OCI-LY1 (cell line): ENCODE results near the gene YLPM1.

Experiments used
- CTCF ChIP-seq: fragments of 200-600 bp; sonication (generic), shearing (Covaris generic); IDR thresholded peaks from 2 replicates; pipeline ENCODE4 v1.5.1; 2017; ENCODE audit warnings: mild to moderate bottlenecking, antibody characterized with exemption, low read length, moderate library complexity, mixed read lengths
- EZH2 ChIP-seq: fragments of 200-600 bp; sonication (generic), shearing (Covaris generic); IDR thresholded peaks from 2 replicates; pipeline ENCODE4 v1.8.0; 2017; ENCODE audit warnings: borderline replicate concordance, mixed run types, mild to moderate bottlenecking, antibody characterized with exemption, low read length, moderate library complexity, mixed read lengths

DNA sequence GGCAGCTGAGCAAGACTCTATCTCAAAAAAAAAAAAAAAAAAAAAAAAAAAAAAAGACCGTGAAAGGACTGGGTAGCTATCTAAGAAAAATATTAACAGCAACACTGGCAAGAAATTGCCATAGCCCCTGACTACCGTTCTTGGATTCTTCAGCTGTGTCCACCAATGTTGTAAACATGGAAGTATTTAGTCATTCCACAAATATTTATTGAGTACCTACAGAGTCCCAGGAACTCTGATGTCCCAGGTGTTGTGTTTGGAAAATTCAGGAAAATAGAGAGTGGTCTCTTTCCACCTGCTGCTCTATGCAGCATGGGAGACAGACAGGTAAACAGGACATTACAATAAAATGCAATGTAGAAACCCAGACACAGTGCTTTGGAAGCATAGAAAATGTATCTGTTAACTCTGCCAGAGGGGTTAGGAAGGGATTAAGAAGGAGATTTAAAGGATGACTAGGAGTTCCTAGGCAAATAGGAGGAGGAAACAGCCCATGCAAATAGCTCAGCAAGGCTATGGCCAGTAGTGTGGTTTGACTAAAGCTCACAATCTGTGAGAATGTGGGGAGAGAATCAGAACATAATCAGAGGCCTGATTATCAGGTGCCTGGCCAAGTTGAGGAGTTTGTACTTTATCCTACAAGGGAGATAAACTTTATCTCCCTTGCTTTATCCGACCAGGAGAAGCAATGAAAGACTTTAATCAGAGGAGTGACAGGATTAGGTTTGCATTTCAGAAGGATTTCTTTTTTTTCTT, 116.5 kb downstream of the YLPM1 start:
- TF ChIP-seq CTCF (no peak), EZH2 (no peak)
